Measurements from ENCODE around the gene KREMEN2.
"Not testable (repeated sequence)": the region's sequence is repeated elsewhere in the genome, so short reads cannot be mapped to it uniquely, and the experiment has no call there.

Gene KREMEN2, protein sequence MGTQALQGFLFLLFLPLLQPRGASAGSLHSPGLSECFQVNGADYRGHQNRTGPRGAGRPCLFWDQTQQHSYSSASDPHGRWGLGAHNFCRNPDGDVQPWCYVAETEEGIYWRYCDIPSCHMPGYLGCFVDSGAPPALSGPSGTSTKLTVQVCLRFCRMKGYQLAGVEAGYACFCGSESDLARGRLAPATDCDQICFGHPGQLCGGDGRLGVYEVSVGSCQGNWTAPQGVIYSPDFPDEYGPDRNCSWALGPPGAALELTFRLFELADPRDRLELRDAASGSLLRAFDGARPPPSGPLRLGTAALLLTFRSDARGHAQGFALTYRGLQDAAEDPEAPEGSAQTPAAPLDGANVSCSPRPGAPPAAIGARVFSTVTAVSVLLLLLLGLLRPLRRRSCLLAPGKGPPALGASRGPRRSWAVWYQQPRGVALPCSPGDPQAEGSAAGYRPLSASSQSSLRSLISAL

DNA sequence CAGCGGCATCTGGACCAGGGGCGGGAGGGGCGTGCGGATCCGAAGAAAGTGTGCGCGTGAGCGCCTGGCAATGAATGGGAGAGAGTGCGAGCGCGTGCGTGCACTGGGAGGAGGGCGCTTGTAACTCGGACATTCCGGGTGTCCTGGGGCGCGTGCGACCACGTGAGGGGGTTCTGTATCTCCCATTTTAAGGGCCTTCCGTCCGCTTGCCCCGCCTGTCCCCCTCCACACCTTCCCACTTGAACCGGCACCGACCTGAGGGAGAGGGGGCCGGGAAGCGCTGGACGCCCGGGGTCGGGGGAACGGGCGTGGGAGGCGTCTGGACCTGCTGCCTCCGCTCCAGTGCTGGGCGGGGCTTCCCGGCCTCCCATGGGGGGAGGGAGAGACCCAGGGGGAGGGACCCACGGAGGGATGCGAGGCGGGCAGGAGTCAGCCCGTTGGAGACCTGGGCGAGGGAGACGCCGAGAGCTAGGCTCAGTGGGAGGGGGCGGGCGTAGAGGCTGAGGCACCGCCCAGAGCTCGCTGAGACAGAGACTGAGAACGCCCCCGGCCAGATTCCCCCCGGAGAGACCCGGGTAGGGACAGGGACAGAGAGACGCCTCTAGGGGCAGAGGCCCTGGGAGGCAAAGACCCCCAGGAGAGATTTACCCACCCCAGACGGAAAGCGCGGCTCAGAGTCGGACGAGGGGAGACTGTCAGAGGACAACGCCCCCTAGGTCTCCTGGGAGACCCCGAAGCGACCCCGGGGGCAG lies at the start of gene KREMEN2:
Gene KREMEN2, plus strand, starts transcription at position 553 of the 752 bp plus-strand sequence. CDS start 246 bp downstream, outside the sequence.
- peak in 1 of 2 donors; percentile 37 for DNase-seq

DNA sequence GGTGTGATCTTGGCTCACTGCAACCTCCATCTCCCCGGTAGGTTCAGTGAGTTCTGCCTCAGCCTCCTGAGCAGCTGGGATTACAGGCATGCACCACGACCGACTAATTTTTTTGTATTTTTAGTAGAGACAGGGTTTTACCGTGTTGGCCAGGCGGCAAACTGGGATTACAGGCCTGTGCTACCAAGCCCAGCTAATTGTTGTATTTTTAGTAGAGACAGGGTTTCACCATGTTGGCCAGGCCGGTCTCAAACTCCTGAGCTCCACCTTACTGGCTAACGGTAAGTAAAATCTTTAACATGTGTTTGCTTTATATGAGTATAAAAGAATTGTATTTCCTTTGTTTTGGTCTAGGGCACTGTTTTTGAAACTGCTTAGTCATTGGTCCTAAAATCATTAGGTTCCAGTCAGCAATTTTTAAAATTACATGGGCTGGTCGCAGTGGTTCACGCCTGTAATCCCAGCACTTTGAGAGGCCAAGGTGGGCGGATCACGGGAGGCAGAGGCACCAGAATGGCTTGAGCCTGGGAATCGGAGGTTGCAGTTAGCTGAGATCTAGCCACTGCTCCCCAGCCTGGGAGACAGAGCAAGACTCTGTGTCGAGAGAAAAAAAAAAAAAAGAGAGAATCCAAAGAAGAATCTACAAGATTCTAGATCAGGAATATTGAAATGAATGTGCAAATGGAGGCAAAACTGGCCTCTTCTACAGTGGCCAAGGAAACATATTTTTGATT lies 48.7 kb upstream of the KREMEN2 start:
- DNase-seq = no peak

DNA sequence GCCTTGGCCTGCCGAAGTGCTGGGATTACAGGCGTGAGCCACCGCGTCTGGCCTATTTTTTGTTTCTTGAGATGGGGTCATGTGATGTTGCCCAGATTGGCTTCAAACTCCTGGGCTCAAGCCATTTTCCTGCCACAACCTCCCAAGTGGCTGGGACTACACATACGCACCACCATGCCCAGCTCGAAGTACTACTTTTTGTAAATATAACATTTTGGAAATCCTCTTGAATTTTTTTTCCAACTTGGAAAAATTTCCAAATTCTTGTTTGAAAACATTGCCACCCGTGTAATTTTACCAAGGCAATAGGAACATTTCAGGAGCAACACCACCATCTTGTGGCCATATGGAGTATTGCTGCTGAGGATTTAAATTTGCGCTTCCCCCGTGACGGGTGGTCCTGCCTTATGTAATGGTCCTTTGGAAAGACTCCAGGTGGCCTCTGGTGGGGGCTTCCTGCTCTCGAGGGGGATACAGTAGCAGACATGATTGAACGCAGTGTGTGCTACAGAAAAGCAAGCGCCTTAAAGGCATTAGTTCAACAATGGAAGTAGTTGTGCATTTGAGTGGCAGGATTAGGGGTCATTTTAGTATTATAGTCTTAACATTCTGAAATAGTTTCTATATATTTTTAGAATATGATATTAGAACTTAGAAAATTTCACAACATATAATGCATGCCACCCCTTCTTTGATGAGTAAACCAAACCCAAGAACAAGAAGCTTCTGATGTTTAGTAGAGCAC lies 44.4 kb upstream of the KREMEN2 start:
- DNase-seq = peak; percentile 58 to 79

DNA sequence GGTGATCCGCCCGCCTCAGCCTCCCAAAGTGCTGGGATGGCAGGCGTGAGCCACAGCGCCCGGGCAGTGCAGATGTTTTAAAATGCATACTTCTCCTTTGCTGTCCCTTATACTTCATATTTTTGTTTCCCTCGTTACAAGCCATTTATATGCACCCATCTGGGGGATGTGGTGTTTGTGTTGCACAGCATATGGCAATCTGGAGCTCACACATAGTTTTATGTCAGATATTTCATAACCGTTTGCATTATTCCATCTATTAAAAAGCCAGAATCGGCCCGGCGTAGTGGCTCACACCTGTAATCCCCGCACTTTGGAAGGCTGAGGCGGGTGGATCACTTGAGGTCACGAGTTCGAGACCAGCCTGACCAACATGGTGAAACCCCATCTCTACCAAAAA lies 40.6 kb upstream of the KREMEN2 start:
- DNase-seq = no peak

DNA sequence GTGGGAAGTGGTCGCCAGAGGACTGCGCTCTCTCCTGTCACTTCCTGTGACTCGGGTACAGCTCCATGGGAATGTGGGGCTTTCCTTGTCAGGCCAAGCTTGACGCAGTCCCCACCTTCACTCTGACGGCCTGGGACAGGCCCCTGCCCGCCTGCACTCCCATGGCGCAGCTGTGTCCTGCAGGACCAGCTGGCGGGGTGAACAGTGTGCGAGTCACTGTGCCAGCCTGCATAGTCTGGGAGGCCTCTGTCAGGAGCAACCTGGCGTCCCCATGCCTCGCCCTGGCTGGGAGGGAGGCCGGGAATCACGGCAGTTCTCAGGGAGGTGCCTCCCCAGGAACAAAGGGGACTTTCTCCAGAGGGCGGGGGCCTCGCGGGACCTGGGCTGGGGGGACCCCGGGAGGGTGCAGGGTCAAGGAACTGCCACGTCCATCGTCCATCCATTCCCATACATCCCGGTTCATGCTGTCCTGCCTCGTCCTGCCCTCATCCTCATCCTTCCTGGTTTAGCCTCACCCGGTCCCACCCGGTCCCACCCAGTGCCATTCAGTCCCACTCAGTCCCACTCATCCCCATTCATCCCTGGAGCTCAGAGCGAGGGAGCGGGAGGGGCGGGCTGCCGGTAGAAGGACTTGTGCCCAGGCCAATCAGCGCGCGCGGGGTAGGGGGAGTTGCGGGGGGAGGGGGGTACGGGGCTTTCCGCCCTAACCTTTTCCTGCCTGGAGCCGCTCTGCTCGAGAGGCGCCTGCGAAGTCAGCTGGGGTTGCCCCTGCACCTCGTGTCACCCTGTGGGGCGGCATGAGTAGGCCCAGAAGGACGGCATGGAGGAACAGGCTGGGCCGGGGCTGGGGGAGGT lies 38.9 kb upstream of the KREMEN2 start:
- DNase-seq = no peak

DNA sequence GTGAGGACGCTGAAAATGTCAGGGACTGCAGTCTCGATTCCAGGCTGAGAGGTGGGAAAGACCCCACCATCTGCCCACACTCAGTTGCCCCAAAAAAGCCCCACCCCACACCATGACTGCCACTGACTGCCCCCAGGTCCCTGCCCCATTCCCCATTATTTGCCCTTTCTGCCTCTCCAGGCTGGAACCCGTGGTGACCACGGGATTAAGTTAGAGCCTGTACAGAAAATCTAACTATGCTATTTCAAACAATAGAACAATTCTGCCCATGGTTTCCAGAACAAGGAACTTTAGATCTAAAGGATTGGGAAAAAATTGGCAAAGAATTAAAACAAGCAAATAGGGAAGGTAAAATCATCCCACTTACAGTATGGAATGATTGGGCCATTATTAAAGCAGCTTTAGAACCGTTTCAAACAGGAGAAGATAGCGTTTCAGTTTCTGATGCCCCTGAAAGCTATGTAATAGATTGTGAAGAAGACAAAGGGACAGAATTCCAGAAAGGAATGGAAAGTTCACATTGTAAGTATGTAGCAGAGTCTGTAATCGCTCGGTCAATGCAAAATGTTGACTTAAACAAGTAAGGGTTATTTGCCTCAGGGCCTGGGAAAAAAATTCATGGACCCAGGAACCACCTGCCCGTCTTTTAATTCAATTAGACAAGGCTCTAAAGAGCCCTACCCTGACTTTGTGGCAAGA lies 38.0 kb upstream of the KREMEN2 start:
- DNase-seq = no peak

DNA sequence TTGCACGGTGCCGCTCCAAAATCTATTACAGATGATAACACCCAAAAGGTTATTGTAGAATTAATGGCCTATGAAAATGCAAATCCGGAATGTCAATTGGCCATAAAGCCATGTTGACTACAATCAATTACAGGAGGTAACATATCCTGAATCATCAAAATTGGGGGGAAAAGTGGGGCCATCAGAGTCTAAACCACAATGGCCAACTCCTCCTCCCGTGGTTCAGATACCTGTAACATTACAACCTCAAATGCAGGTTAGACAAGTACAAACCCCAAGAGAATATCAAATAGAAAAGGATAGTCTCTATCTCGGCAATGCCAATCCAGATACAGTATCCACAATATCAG lies 37.5 kb upstream of the KREMEN2 start:
- DNase-seq = no peak

DNA sequence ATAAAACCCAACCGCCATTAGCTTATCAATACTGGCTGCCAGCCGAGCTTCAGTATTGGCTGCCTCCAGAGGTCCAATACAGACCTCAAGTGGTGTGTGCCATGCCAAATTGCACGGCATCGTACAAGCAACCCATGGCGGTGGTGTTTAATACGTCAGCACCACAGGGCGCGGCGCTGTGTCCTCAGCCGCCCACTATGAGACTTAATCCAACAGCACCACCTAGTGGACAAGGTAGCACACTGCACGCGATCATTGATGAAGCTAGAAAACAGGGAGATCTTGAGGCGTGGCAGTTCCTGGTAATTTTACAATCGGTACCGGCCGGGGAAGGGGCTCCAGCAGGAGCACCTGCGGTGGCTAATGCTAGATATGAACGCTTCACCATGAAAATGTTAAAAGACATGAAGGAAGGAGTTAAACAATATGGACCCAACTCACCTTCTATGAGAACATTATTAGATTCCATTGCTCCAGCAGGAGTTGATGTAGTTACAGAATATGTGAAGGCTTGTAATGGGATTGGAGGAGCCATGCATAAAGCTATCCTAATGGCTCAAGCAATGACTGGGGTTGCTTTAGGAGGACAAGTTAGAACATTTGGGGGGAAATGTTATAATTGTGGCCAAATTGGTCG lies 36.9 kb upstream of the KREMEN2 start:
- DNase-seq = peak; percentile 86 to 91

DNA sequence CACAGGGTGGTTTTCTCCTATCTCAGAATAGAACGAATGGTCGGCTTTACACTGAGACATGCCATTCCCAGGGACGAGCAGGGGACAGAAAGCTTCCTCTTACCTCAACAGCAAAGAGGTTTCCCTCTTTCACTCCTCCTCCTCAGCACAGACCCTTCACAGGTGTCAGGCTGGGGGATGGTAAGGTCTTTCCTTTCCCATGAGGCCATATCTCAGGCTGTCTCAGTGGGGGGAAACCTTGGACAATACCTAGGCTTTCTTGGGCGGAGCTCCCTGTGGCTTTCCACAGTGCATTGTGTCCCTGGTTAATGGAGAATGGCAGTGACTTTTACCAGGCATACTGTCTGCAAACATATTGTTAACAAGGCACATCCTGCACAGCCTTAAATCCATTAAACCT lies 35.9 kb upstream of the KREMEN2 start:
- not testable (repeated sequence) for DNase-seq

DNA sequence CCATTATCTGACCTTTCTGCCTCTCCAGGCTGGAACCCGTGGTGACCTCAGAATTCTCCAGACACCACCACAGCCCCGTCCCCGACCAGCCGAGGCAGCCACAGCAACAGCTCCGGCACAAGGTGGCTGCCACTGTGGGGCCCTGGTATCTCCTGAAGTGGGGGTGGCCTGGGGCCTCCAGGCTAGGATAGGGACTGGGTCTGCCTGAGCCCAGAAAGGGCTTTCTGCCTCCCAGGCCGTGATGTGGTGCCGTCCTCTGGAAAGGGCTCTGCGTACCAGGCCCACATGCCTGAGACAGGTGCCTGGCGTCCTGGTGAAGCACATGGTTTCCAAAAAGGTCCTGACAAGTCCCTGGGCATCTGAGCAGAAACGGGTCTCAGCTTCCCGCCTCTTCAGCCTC lies 35.3 kb upstream of the KREMEN2 start:
- no peak for DNase-seq

DNA sequence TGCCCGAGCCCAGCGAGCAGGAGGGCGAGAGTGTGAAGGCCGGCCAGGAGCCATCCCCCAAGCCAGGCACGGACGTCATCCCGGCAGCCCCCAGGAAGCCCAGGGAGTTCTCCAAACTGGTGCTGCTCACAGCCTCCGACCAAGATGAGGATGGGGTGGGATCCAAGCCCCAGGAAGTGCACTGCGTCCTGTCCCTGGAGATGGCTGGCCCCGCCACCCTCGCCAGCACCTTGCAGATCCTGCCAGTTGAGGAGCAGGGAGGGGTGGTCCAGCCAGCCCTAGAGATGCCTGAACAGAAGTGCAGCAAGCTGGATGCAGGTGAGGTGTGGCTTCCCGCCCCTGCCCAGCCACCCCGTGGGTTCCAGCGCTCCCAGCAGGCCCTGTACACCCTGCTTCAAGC lies 34.4 kb upstream of the KREMEN2 start:
- no peak for DNase-seq

DNA sequence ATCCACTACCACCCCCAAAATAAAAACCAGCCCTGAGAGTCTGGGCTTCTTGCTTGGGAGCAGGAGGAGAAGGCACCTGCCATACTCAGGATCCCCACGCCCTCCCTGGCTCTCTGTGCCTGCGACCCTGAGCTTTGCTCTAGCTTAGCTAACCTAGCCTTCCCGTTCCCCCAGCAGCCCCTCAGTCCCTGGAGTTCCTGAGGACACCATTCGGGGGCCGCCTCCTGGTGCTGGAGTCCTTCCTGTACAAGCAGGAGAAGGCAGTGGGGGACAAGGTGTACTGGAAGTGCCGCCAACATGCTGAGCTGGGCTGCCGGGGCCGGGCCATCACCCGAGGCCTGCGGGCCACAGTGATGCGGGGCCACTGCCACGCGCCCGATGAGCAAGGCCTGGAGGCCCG lies 33.8 kb upstream of the KREMEN2 start:
- DNase-seq = no peak

DNA sequence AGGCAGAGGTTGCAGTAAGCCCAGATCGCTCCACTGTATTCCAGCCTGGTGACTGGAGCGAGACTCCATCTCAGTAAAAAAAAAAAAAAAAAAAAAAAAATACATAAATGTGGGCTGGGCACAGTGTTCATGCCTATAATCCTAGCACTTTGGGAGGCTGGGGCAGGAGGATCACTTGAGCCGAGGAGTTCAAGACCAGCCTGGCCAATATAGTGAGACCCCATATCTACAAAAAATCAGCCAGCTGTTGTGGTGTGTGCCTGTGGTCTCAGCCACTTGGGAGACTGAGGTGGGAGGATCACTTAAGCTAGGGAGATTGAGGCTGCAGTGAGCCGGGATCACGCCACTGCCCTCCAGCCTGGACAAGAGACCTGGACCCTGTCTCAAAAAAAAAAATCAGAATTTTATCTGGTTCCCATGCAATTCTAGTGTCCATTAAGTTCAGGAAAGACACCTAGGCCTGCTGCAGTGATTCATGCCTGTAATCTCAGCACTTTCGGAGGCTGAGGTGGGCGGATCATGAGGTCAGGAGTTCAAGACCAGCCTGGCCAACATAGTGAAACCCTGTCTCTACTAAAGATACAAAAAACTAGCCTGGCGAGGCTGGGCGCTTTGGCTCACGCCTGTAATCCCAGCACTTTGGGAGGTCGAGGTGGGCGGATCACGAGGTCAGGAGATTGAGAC lies 32.7 kb upstream of the KREMEN2 start:
- not testable (repeated sequence) for DNase-seq

DNA sequence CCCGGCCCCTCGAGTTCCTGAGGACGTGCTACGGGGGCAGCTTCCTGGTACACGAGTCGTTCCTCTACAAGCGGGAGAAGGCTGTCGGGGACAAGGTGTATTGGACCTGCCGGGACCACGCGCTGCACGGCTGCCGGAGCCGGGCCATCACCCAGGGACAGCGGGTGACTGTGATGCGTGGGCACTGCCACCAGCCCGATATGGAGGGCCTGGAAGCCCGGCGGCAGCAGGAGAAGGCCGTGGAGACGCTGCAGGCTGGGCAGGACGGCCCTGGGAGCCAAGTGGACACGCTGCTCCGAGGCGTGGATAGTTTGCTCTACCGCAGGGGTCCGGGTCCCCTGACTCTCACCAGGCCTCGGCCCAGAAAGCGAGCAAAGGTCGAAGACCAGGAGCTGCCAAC lies 30.9 kb upstream of the KREMEN2 start:
- no peak for DNase-seq

DNA sequence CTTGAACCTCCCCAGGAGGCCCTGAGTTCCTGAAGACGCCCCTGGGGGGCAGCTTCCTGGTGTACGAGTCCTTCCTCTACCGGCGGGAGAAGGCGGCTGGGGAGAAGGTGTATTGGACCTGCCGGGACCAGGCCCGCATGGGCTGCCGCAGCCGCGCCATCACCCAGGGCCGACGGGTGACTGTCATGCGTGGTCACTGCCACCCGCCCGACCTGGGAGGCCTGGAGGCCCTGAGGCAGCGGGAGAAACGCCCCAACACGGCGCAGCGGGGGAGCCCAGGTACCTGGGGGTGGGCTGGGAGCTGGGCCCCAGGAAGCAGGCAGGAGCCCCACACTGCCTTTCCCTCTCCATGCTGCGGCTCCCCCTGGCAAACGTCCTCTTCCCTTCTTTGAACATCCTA lies 30.4 kb upstream of the KREMEN2 start:
- DNase-seq = no peak

DNA sequence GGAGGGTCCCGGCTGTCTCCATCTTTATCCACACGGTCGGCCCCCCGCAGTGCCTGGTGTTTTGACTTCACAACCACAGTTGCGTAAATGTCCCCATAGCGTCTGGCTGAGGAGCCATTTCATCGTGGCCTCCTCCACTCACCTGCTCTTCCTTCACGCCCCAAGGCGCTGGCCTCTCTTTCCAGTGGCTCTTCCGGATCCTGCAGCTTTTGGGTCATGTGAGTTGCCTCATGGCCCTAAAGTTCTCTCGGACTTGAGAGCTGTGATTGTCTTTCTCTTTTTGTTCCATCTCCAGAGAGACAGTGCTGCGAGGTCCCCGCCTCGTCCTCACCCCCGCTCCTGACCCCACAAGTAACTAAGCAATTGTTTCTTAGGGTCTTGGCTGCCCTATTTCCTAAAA lies 29.6 kb upstream of the KREMEN2 start:
- DNase-seq = no peak

DNA sequence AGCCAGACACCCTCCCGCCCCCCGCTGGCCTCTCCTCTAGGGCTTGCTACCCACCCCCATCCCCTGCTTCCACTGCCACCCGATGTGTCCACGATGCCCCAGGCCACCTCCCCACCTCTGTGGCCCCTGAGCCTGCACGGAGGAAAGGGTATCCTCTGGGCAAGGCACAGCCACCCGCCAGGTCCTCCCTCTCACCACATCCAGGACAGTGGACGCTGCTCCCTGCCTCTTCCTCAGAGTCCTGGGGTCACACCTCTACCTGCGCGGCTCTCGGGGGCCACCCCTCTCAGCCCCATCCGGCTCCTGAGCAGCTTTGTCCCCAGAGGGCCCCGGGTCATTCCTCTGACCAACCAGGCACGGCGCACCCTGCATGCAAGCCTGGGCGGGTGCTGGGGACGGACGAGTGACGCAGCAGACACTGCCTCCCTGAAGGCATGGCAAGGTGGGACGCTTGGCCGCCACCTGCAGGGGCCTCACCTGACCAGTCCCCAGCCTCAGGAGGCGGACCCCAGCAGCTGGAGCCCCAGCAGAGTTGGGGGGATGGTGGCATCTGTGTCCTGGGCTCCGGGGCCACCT lies 27.6 kb upstream of the KREMEN2 start:
- DNase-seq = no peak

DNA sequence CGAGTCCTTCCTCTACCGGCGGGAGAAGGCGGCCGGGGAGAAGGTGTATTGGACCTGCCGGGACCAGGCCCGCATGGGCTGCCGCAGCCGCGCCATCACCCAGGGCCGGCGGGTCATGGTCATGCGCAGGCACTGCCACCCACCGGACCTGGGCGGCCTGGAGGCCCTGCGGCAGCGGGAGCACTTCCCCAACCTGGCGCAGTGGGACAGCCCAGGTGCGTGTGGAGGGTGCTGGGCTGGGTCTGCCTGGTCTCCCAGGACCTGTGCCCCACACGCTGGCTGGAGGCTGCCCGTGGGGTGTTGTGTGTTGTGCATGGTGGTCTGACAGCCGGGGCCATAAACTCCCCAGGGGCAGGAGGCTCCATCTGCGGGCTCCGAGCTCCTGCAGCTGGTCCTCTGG lies 26.9 kb upstream of the KREMEN2 start:
- no peak for DNase-seq

DNA sequence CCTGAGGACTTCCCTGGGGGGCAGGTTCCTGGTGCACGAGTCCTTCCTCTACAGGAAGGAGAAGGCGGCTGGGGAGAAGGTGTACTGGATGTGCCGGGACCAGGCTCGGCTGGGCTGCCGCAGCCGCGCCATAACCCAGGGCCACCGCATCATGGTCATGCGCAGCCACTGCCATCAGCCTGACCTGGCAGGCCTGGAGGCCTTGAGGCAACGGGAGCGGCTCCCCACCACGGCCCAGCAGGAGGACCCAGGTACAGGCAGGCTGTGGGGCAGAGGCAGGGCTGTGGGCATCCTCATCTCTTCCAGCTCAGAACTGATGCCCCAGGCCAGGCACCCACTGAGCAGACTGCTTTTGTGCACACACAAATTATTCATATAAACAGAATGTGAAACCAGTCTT lies 25.9 kb upstream of the KREMEN2 start:
- DNase-seq = no peak

DNA sequence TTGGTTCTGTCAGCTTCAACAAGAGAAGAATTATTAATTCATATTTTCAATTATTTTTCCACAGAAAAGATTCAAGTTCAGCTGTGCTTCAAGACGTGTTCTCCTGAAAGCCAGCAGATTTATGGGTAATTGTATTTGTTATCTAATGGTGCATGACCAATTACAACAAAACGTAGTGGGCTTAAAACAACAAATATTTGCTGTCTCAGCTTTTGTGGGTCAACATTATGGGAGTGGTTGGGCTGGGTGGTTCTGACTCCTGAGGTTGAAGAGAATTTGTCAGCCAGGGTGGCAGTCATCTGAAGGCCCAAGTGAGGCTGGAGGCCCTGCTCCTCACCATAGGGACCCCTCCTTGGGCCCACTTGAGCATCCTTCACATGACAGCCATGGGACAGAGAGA lies 24.1 kb upstream of the KREMEN2 start:
- DNase-seq = no peak
